ENCODE results near the gene SLIT1.

SLIT1 gene

GRCh38 chr10:97007417-97007816 lies 178.3 kb downstream of the SLIT1 start:
- TF ChIP-seq FOXP2 (optimal IDR thresholded peaks at IDR 0.05; ENCODE audit: borderline replicate concordance, extremely low read depth, extremely low read length, insufficient read depth) (no peak), SIN3A (IDR thresholded peaks at IDR 0.05; ENCODE audit: borderline replicate concordance, insufficient read depth, low read length) (no peak), TAF1 (IDR thresholded peaks at IDR 0.05; ENCODE audit: borderline replicate concordance, insufficient read depth, low read length) (no peak), REST (IDR thresholded peaks at IDR 0.05; ENCODE audit: insufficient read depth in 1 of 2, low read depth in 2 of 2, low read length in 2 of 2) (no peak), POLR2AphosphoS5 (IDR thresholded peaks at IDR 0.05; ENCODE audit: low read depth, low read length) (no peak)

DNA sequence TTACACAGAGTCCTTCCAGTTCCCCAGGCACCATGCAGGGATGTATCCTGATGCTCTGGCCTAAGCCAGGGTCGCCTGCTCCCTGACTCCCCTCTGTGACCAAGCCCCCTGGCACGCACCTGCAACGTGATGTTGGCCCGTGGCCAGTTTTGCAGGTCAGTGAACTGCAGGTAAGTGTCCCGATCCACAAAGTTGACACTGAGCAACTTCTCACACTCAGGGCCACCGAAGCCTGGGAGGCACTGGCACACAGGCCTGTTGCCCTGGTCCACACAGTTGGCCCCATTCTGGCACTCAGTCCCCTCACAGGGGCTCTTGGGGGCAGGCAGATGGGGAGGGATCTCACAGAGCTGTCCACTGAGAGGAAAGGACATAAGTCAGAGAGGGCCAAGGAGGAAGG lies 179.4 kb downstream of the SLIT1 start:
- TF ChIP-seq SIN3A (IDR thresholded peaks at IDR 0.05; ENCODE audit: borderline replicate concordance, insufficient read depth, low read length): no peak
- TF ChIP-seq REST (IDR thresholded peaks at IDR 0.05; ENCODE audit: insufficient read depth in 1 of 2, low read depth in 2 of 2, low read length in 2 of 2): no peak
- TF ChIP-seq POLR2AphosphoS5 (IDR thresholded peaks at IDR 0.05; ENCODE audit: low read depth, low read length): no peak
- TF ChIP-seq FOXP2 (optimal IDR thresholded peaks at IDR 0.05; ENCODE audit: borderline replicate concordance, extremely low read depth, extremely low read length, insufficient read depth): no peak
- TF ChIP-seq TAF1 (IDR thresholded peaks at IDR 0.05; ENCODE audit: borderline replicate concordance, insufficient read depth, low read length): no peak

DNA sequence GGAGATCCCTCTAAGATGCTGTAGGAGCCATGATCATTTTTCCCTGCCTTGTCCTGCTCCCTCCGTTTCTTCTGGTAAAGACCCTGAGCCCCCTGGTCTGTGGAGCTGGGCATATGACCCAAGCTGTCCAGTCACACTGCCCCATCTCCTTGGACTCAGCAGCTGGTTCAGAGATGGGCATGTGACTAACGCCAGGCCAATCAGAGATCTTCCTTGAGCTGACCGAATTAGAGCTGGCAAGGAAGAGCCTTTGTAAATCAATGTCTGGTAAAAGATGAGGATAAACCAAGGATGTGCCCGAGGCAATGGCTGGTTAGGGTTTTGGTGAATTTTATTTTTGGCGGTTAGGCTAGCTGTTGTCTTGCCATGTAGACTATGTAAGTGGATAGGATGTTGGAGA lies 180.4 kb downstream of the SLIT1 start:
- TF ChIP-seq TAF1 (IDR thresholded peaks at IDR 0.05; ENCODE audit: borderline replicate concordance, insufficient read depth, low read length) (no peak), FOXP2 (optimal IDR thresholded peaks at IDR 0.05; ENCODE audit: borderline replicate concordance, extremely low read depth, extremely low read length, insufficient read depth) (no peak), POLR2AphosphoS5 (IDR thresholded peaks at IDR 0.05; ENCODE audit: low read depth, low read length) (no peak), SIN3A (IDR thresholded peaks at IDR 0.05; ENCODE audit: borderline replicate concordance, insufficient read depth, low read length) (no peak), REST (IDR thresholded peaks at IDR 0.05; ENCODE audit: insufficient read depth in 1 of 2, low read depth in 2 of 2, low read length in 2 of 2) (no peak)

DNA sequence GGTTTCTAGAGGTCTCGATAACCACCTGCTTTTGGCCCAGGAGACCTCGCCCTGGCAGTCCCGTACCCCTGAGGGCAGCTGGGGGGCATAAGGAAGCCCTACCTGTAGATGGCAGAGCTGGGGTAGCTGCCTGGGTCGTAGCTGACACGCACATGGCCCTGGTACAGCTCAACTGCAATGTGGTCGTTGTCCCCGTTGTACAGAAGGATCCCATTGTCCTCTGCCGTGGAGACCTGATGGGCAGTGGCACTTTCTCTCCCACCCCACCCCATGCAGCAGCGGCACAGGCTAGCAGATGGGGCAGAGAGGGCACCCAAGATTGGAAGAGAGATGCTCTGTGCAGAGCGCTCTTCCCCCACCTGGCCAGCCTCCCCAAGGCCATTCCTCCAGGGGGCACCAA lies 181.2 kb downstream of the SLIT1 start:
- TF ChIP-seq FOXP2 (optimal IDR thresholded peaks at IDR 0.05; ENCODE audit: borderline replicate concordance, extremely low read depth, extremely low read length, insufficient read depth) (no peak), POLR2AphosphoS5 (IDR thresholded peaks at IDR 0.05; ENCODE audit: low read depth, low read length) (no peak), SIN3A (IDR thresholded peaks at IDR 0.05; ENCODE audit: borderline replicate concordance, insufficient read depth, low read length) (no peak), TAF1 (IDR thresholded peaks at IDR 0.05; ENCODE audit: borderline replicate concordance, insufficient read depth, low read length) (no peak), REST (IDR thresholded peaks at IDR 0.05; ENCODE audit: insufficient read depth in 1 of 2, low read depth in 2 of 2, low read length in 2 of 2) (no peak)

- TF ChIP-seq TAF1 (IDR thresholded peaks at IDR 0.05; ENCODE audit: borderline replicate concordance, insufficient read depth, low read length) (no peak), POLR2AphosphoS5 (IDR thresholded peaks at IDR 0.05; ENCODE audit: low read depth, low read length) (no peak)
These were observed 182.0 kb downstream of the SLIT1 start for GRCh38 chr10:97003804-97004201.
